Pancreas (tissue), 10 donors: ENCODE data around the gene CCDC188. TPM values are rescaled to one million over a fixed set of nuclear protein-coding genes. Genes with fewer than 3 reads are reported as not detected.

Source experiments
- ATAC-seq, 4 donors: fragments of 200-7000 bp; cut with Tn5 transposase; one replicate each; pipeline versions ENCODE4 v1.8.0 to v1.9.1; 2020; ENCODE audit warnings: mild to moderate bottlenecking in 4 of 4, moderate library complexity in 4 of 4
- DNase-seq, 6 donors: peaks; one replicate each; pipeline ENCODE4 v3.0.0-alpha.2; 2020
- FAIRE-seq: peaks from 2 replicates; lab custom pipeline; 2012; peaks lifted over from hg19 to GRCh38; lab: Jason Lieb, UNC
- H3K27ac ChIP-seq, 4 donors: fragments of 200-600 bp; sonication (generic); 1 replicate in 3 of 4; 2 replicates in 1 of 4; pipeline versions ENCODE4 v1.5.0 to v1.8.0; 2020
- H3K27me3 ChIP-seq, 4 donors: fragments of 200-600 bp; one replicate each; pipeline ENCODE4 v1.8.0; 2021
- H3K36me3 ChIP-seq, 3 donors: fragments of 200-600 bp; sonication (generic) in 1 of 3; one replicate each; pipeline versions ENCODE4 v1.5.0 to v1.8.0; 2020 to 2021
- H3K4me1 ChIP-seq, 3 donors: fragments of 200-600 bp; one replicate each; pipeline ENCODE4 v1.8.0; 2021
- H3K4me3 ChIP-seq, 4 donors: fragments of 200-600 bp; sonication (generic) in 2 of 4; one replicate each; pipeline versions ENCODE4 v1.5.0 to v1.8.0; 2020 to 2021
- H3K9me3 ChIP-seq, 4 donors: fragments of 200-600 bp; one replicate each; pipeline ENCODE4 v1.8.0; 2021
- CTCF ChIP-seq, 4 donors: fragments of 200-600 bp; sonication (generic) in 3 of 4; IDR thresholded peaks; one replicate each; pipeline versions ENCODE4 v1.5.0 to v1.8.0; 2021; ENCODE audit warnings: antibody characterized with exemption in 4 of 4
- WGBS, 2 donors: extraction: QIAGEN DNeasy Blood & Tissue Kit; methylation state at CpG; one replicate each; pipeline ENCODE4 v1.1.7; 2013; 5-methylcytosine and 5-hydroxymethylcytosine counted together
- intact Hi-C, 3 donors: fragments of 100-400 bp; cut with DNase I; formaldehyde crosslinking; loops; one replicate each; pipeline versions ENCODE4 v1.11.1 to v1.14.2; 2022
- polyA plus RNA-seq, 2 donors: library from polyadenylated mRNA; stranded (reverse); fragments of 200-250 nt; gene quantifications; one replicate each; pipeline ENCODE4 v1.2.3, GENCODE V29; 2013
- total RNA-seq, 6 donors: library from RNA; stranded (reverse); fragmentation: NEBNext Ultra II Directional in 4 of 6; extraction: Animal tissue kit (Norgen Biotek cat#: 25700) in 4 of 6; gene quantifications; one replicate each; pipeline versions ENCODE4 v1.2.1 to v1.2.4, GENCODE V29; 2021 to 2023
- donor health status: healthy with polysubstance abuse.
- donor health status: DM: no; HTN: no; CAD: no; lungs with moderate emphysema.
- donor health status: DM: no; HTN: no; CAD: no.
- donor health status: control.
- donor health status: control.
- donor health status: Bipolar disorder and iron deficiency.
- donor health status: DM: yes; HTN: yes; CAD: no.
- donor health status: DM: no; HTN: no; CAD: no.
- donor health status: DM: no; HTN: no; CAD: no.
- donor health status: DM: yes; HTN: yes; CAD: no.

Gene CCDC188
- total and polyA plus RNA-seq, 8 donors: 0.31 to 7.1 (median 0.44) TPM; not detected in 1

GRCh38 chr22:20132686-20133246 is 18.1 kb downstream of the CCDC188 start:
- Histone ChIP-seq H3K27ac (peak overlapping the region in 1 of 4 donors; percentile 42), H3K4me1 (peaks cover 0 to 6% (median 6%) of the 10 kb centered on the region in 3 donors), H3K4me3 (peak overlapping the region; percentile 84 to 99 (median 96)), H3K27me3 (no peaks in the 10 kb centered on the region), H3K9me3 (no peaks in the 10 kb centered on the region), H3K36me3 (no peaks in the 10 kb centered on the region)
- no peak for TF ChIP-seq CTCF (IDR thresholded peaks at IDR 0.05)
- FAIRE-seq (no peak), DNase-seq (no peak), ATAC-seq (no peak)
- WGBS, 2 donors: 42 to 44% methylated on average over 16 of the region's 16 CpGs
- intact Hi-C loops: no loop called here

- Histone ChIP-seq H3K36me3 (peaks cover 0 to under 1% (median 0%) of the 10 kb centered on the region in 3 donors), H3K27ac (peak overlapping the region in 2 of 4 donors; percentile 3 to 42), H3K4me3 (peak overlapping the region; percentile 84 to 99 (median 96)), H3K27me3 (no peaks in the 10 kb centered on the region), H3K9me3 (no peaks in the 10 kb centered on the region), H3K4me1 (peaks cover 0 to 6% (median 6%) of the 10 kb centered on the region in 3 donors)
- 0% methylated on average over 21 to 72 of the region's 72 CpGs for WGBS, 2 donors
- intact Hi-C loops: no loop called here
- TF ChIP-seq CTCF (IDR thresholded peaks at IDR 0.05): no peak
- FAIRE-seq (no peak), ATAC-seq (peak in 3 of 4 donors; percentile 1 to 3 (median 2)), DNase-seq (peak in 3 of 6 donors; percentile 46 to 88 (median 69))
These were observed 18.8 kb downstream of the CCDC188 start for GRCh38 chr22:20131859-20132685.

GRCh38 chr22:20131597-20131858 is 19.3 kb downstream of the CCDC188 start, which contains the start of gene ZDHHC8:
ZDHHC8 (plus strand) TSS chr22:20131804; CDS start chr22:20131948, 144 bp downstream.
- H3K4me1 ChIP-seq: peaks cover 0 to 6% (median 6%) of the 10 kb centered on the region in 3 donors
- peak within 1 kb of the TSS; percentile 93 to 99 (median 97) for H3K4me3 ChIP-seq
- intact Hi-C loops: no loop called here
- no peaks in the 10 kb centered on the region for H3K9me3 ChIP-seq
- peaks cover 0 to 6% (median 0%) of the 10 kb centered on the region in 3 donors for H3K36me3 ChIP-seq
- DNase-seq (peak in 1 of 6 donors; percentile 78), FAIRE-seq (no peak), ATAC-seq (peak; percentile 35 to 74 (median 61))
- no peak for TF ChIP-seq CTCF (IDR thresholded peaks at IDR 0.05)
- 0 to 1% methylated on average over 7 to 43 of the region's 43 CpGs for WGBS, 2 donors
- peak within 1 kb of the TSS; percentile 78 to 90 (median 84) for H3K27ac ChIP-seq
- H3K27me3 ChIP-seq: no peaks in the 10 kb centered on the region

- WGBS, 2 donors: 7 to 14% methylated on average over 35 to 70 of the region's 70 CpGs
- H3K27me3 ChIP-seq: no peaks in the 10 kb centered on the region
- peak; percentile 71 to 93 (median 82) for DNase-seq
- H3K36me3 ChIP-seq: peaks cover 0 to 10% (median 0%) of the 10 kb centered on the region in 3 donors
- H3K27ac ChIP-seq: peak overlapping the region; percentile 78 to 90 (median 84)
- H3K4me1 ChIP-seq: peaks cover 0 to 6% (median 6%) of the 10 kb centered on the region in 3 donors
- H3K4me3 ChIP-seq: peak overlapping the region; percentile 93 to 99 (median 97)
- intact Hi-C loops: no loop called here
- no peak for TF ChIP-seq CTCF (IDR thresholded peaks at IDR 0.05)
- no peak for FAIRE-seq
- no peaks in the 10 kb centered on the region for H3K9me3 ChIP-seq
- peak; percentile 88 to 92 (median 89) for ATAC-seq
These were observed 19.9 kb downstream of the CCDC188 start for GRCh38 chr22:20130731-20131596.
